GM18519 (cell line): ENCODE data around the gene NOXA1.
"Not testable (repeated sequence)": the region's sequence is repeated elsewhere in the genome, so short reads cannot be mapped to it uniquely, and the experiment has no call there.

Source experiments
- ATAC-seq: cut with Tn5 transposase; IDR thresholded peaks from one replicate; pipeline ENCODE4 v1.9.1; 2021; ENCODE audit warnings: mild to moderate bottlenecking, moderate library complexity; ENCODE audit not compliant: unreplicated experiment, low FRiP score

Gene NOXA1

GRCh38 chr9:137404961-137405567 lies 18.1 kb upstream of the NOXA1 start:
- ATAC-seq = no peak

GRCh38 chr9:137405677-137406081 lies 17.5 kb upstream of the NOXA1 start:
- no peak for ATAC-seq

GRCh38 chr9:137406085-137406760 lies 17.0 kb upstream of the NOXA1 start:
- ATAC-seq = no peak

GRCh38 chr9:137406876-137407589 lies 16.2 kb upstream of the NOXA1 start:
- no peak for ATAC-seq

- ATAC-seq = no peak
These were observed 15.4 kb upstream of the NOXA1 start for GRCh38 chr9:137407590-137408300.

GRCh38 chr9:137408651-137409405 lies 14.4 kb upstream of the NOXA1 start:
- ATAC-seq = no peak

GRCh38 chr9:137409515-137409914 lies 13.7 kb upstream of the NOXA1 start:
- no peak for ATAC-seq

GRCh38 chr9:137410236-137410890 lies 12.8 kb upstream of the NOXA1 start:
- ATAC-seq = not testable (repeated sequence)

GRCh38 chr9:137410891-137411249 lies 12.3 kb upstream of the NOXA1 start:
- ATAC-seq = no peak

GRCh38 chr9:137411260-137411644 lies 11.9 kb upstream of the NOXA1 start:
- ATAC-seq = no peak

GRCh38 chr9:137411645-137412380 lies 11.4 kb upstream of the NOXA1 start:
- ATAC-seq = no peak

GRCh38 chr9:137412431-137412830 lies 10.8 kb upstream of the NOXA1 start:
- ATAC-seq = no peak

- ATAC-seq = no peak
These were observed 7.7 kb upstream of the NOXA1 start for GRCh38 chr9:137415451-137415850.

- no peak for ATAC-seq
These were observed 7.1 kb upstream of the NOXA1 start for GRCh38 chr9:137416006-137416562.

GRCh38 chr9:137416563-137417151 lies 6.5 kb upstream of the NOXA1 start:
- ATAC-seq = no peak

GRCh38 chr9:137417161-137418021 lies 5.8 kb upstream of the NOXA1 start:
- ATAC-seq = no peak

- ATAC-seq = no peak
These were observed 1.2 kb upstream of the NOXA1 start for GRCh38 chr9:137421838-137422603.
